Lower leg skin (tissue), 4 donors: ENCODE data around the gene TMEM89. TPM values are rescaled to one million over a fixed set of nuclear protein-coding genes. Genes with fewer than 3 reads are reported as not detected.

Experiments used
- DNase-seq, 2 donors: peaks; one replicate each; pipeline ENCODE4 v3.0.0-alpha.2; 2019; ENCODE audit warnings: low spot score in 2 of 2
- H3K4me3 ChIP-seq: fragments of 200-600 bp; sonication (generic); 2 replicates; pipeline ENCODE4 v1.5.1; 2017; ENCODE audit warnings: mild to moderate bottlenecking, low read depth; ENCODE audit not compliant: poor library complexity, severe bottlenecking
- CTCF ChIP-seq, 3 donors: fragments of 450-650 bp; IDR thresholded peaks; one replicate each; pipeline ENCODE4 v1.5.1; 2016; ENCODE audit warnings: antibody characterized with exemption in 3 of 3, mild to moderate bottlenecking in 3 of 3, moderate library complexity in 2 of 3
- POLR2A ChIP-seq, 2 donors: fragments of 450-650 bp; IDR thresholded peaks; one replicate each; pipeline ENCODE4 v1.6.1; 2016 to 2017; ENCODE audit warnings: antibody characterized with exemption in 2 of 2, mild to moderate bottlenecking in 1 of 2, moderate library complexity in 1 of 2
- WGBS, 2 donors: methylation state at CpG; one replicate each; pipeline ENCODE4 v1.1.5; 2018; 5-methylcytosine and 5-hydroxymethylcytosine counted together
- intact Hi-C: fragments of 100-400 bp; cut with DNase I; formaldehyde crosslinking; loops from one replicate; pipeline ENCODE4 v1.15.0; 2023; ENCODE audit warnings: low total_unique reads
- total RNA-seq, 4 donors: library from RNA; depleted of rRNA; stranded (reverse); fragments of >200 nt; gene quantifications; one replicate each; pipeline ENCODE4 v1.1.0, GENCODE V29; 2016

The TMEM89 gene
- total RNA-seq, 4 donors from 2014 or later, result not detected

- no peak overlapping the region for H3K4me3 ChIP-seq
- WGBS, 2 donors, result 84 to 88% methylated on average over 11 to 14 of the region's 14 CpGs
- intact Hi-C loops, result no loop called here
- TF ChIP-seq CTCF (IDR thresholded peaks at IDR 0.05) (no peak), POLR2A (IDR thresholded peaks at IDR 0.05) (no peak)
- DNase-seq, result no peak
Observed at GRCh38 chr3:48581621-48582481, 39.7 kb downstream of the TMEM89 start.

GRCh38 chr3:48576647-48577046 is 44.9 kb downstream of the TMEM89 start:
- WGBS, 2 donors, result 93 to 96% methylated on average over 4 of the region's 4 CpGs
- intact Hi-C loops, result no loop called here
- TF ChIP-seq POLR2A (IDR thresholded peaks at IDR 0.05) (no peak), CTCF (IDR thresholded peaks at IDR 0.05) (no peak)
- DNase-seq, result no peak
- H3K4me3 ChIP-seq, result no peak overlapping the region

- TF ChIP-seq POLR2A (IDR thresholded peaks at IDR 0.05) (no peak), CTCF (IDR thresholded peaks at IDR 0.05) (no peak)
- intact Hi-C loops, result no loop called here
- DNase-seq, result no peak
- WGBS, 2 donors, result 89 to 90% methylated on average over 17 of the region's 17 CpGs
- H3K4me3 ChIP-seq, result no peak overlapping the region
Observed at GRCh38 chr3:48575366-48575765, 46.2 kb downstream of the TMEM89 start.

GRCh38 chr3:48573973-48574585 is 47.5 kb downstream of the TMEM89 start:
- TF ChIP-seq CTCF (IDR thresholded peaks at IDR 0.05) (no peak), POLR2A (IDR thresholded peaks at IDR 0.05) (no peak)
- 91 to 95% methylated on average over 6 to 10 of the region's 10 CpGs for WGBS, 2 donors
- intact Hi-C loops, result no loop called here
- DNase-seq, result no peak
- no peak overlapping the region for H3K4me3 ChIP-seq

- DNase-seq, result no peak
- intact Hi-C loops, result no loop called here
- TF ChIP-seq CTCF (IDR thresholded peaks at IDR 0.05) (no peak), POLR2A (IDR thresholded peaks at IDR 0.05) (no peak)
- no peak overlapping the region for H3K4me3 ChIP-seq
- 67 to 79% methylated on average over 4 to 5 of the region's 7 CpGs for WGBS, 2 donors
Observed at GRCh38 chr3:48572517-48572916, 49.1 kb downstream of the TMEM89 start.
